ENCODE measurements around the gene STAT5A.
"Not testable (repeated sequence)": the region's sequence is repeated elsewhere in the genome, so short reads cannot be mapped to it uniquely, and the experiment has no call there.

Gene STAT5A

GRCh38 chr17:42301022-42301421, 12.7 kb downstream of the STAT5A start:
- DNase-seq (ENCODE audit: insufficient read length, low spot score) (no peak), FAIRE-seq (no peak)
- no peak for TF ChIP-seq POLR2A (IDR thresholded peaks at IDR 0.05; ENCODE audit: low read depth, low read length)

- DNase-seq (ENCODE audit: insufficient read length, low spot score) (no peak), FAIRE-seq (no peak)
- no peak for TF ChIP-seq POLR2A (IDR thresholded peaks at IDR 0.05; ENCODE audit: low read depth, low read length)
These were observed 15.4 kb downstream of the STAT5A start for GRCh38 chr17:42303694-42304093.

GRCh38 chr17:42304187-42305030, 16.1 kb downstream of the STAT5A start:
- FAIRE-seq: no peak
- no peak for TF ChIP-seq POLR2A (IDR thresholded peaks at IDR 0.05; ENCODE audit: low read depth, low read length)
- DNase-seq (ENCODE audit: insufficient read length, low spot score): no peak

GRCh38 chr17:42305031-42305330, 16.7 kb downstream of the STAT5A start:
- DNase-seq (ENCODE audit: insufficient read length, low spot score); FAIRE-seq: not testable (repeated sequence)

- FAIRE-seq (no peak), DNase-seq (ENCODE audit: insufficient read length, low spot score) (no peak)
- TF ChIP-seq POLR2A (IDR thresholded peaks at IDR 0.05; ENCODE audit: low read depth, low read length): no peak
These were observed 17.5 kb downstream of the STAT5A start for GRCh38 chr17:42305543-42306384.

- no peak for TF ChIP-seq POLR2A (IDR thresholded peaks at IDR 0.05; ENCODE audit: low read depth, low read length)
- DNase-seq (ENCODE audit: insufficient read length, low spot score) (no peak), FAIRE-seq (no peak)
These were observed 18.0 kb downstream of the STAT5A start for GRCh38 chr17:42306385-42306667.

- TF ChIP-seq POLR2A (IDR thresholded peaks at IDR 0.05; ENCODE audit: low read depth, low read length): no peak
- FAIRE-seq (no peak), DNase-seq (ENCODE audit: insufficient read length, low spot score) (no peak)
These were observed 19.1 kb downstream of the STAT5A start for GRCh38 chr17:42307362-42307927.

GRCh38 chr17:42308446-42308845, 20.1 kb downstream of the STAT5A start:
- no peak for TF ChIP-seq POLR2A (IDR thresholded peaks at IDR 0.05; ENCODE audit: low read depth, low read length)
- FAIRE-seq (no peak), DNase-seq (ENCODE audit: insufficient read length, low spot score) (no peak)

GRCh38 chr17:42309142-42309541, 20.8 kb downstream of the STAT5A start:
- TF ChIP-seq POLR2A (IDR thresholded peaks at IDR 0.05; ENCODE audit: low read depth, low read length): no peak
- DNase-seq (ENCODE audit: insufficient read length, low spot score) (no peak), FAIRE-seq (no peak)

GRCh38 chr17:42309986-42310786, 21.9 kb downstream of the STAT5A start:
- DNase-seq (ENCODE audit: insufficient read length, low spot score) (no peak), FAIRE-seq (no peak)
- TF ChIP-seq POLR2A (IDR thresholded peaks at IDR 0.05; ENCODE audit: low read depth, low read length): no peak

- FAIRE-seq (no peak), DNase-seq (ENCODE audit: insufficient read length, low spot score) (no peak)
These were observed 22.5 kb downstream of the STAT5A start for GRCh38 chr17:42310787-42311215.

GRCh38 chr17:42311240-42312034, 23.1 kb downstream of the STAT5A start:
- TF ChIP-seq POLR2A (IDR thresholded peaks at IDR 0.05; ENCODE audit: low read depth, low read length): no peak
- DNase-seq (ENCODE audit: insufficient read length, low spot score): no peak
- FAIRE-seq: no peak

More at GRCh38 chr17:42310787-42311215, 22.5 kb downstream of the STAT5A start:
- no peak for TF ChIP-seq POLR2A (IDR thresholded peaks at IDR 0.05; ENCODE audit: low read depth, low read length)

- TF ChIP-seq POLR2A (IDR thresholded peaks at IDR 0.05; ENCODE audit: low read depth, low read length): no peak
- DNase-seq (ENCODE audit: insufficient read length, low spot score): no peak
- FAIRE-seq: no peak
These were observed 23.7 kb downstream of the STAT5A start for GRCh38 chr17:42312035-42312284.

Data from H54 (cell line).